ENCODE results near the gene CPED1.
"Not testable (repeated sequence)": the region's sequence is repeated elsewhere in the genome, so short reads cannot be mapped to it uniquely, and the experiment has no call there.

CPED1 gene

DNA sequence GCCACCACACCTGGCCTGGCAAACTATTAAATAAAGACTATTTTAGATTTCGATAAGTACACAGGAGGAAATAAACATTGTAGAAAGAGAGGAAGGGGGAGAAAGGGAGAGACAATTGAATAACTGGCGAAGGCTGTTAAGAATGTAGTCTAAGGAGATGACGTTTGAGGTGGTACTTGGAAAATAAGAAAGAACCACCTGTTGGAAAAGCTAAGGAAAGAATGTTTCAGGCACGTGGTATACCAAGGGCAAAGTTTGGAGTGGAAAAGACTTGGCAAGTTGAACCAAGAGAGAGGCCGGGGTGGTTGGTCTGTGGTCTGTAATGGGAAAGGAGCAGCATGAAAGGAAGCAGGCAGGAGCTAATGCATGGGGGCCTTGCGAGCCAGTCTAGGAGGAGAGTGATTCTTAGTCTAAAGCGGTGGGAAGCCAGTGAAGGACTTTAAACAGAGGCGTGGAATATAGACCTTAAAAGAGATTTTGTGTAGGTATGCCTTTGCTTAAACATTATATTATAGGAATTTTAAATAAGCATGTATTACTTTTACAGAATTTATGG, 28.5 kb upstream of the CPED1 start:
- ATAC-seq (replicated peaks) (no peak), DNase-seq (no peak)
- H3K4me3 Mint-ChIP-seq: no peak overlapping the region
- H3K27me3 Mint-ChIP-seq: no peaks in the 10 kb centered on the region
- H3K4me1 Mint-ChIP-seq: peaks cover 17 to 26% of the 10 kb centered on the region in 2 donors
- peaks cover 27 to 45% of the 10 kb centered on the region in 2 donors for H3K36me3 Mint-ChIP-seq
- no peak overlapping the region for H3K27ac Mint-ChIP-seq
- H3K9me3 Mint-ChIP-seq: no peaks in the 10 kb centered on the region

DNA sequence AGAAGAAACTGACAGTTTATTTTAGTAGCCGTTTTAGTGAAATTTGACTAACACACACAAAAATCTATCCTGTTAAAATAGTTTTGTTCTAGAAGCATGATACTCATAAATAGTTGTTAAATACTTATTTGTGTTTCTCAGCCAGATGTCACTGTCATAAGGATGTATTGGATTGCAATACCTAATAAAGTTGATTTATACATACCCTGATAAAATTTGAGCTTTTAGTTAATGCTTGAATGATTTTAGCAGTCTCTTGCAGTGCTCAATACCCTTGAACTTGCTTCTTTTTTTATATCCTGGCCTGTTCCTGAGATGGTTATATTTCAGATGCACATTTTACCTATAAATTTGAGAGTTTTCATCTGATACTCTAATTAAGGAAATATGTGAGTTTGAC, 27.8 kb upstream of the CPED1 start:
- H3K27ac Mint-ChIP-seq: no peak overlapping the region
- H3K27me3 Mint-ChIP-seq: no peaks in the 10 kb centered on the region
- no peaks in the 10 kb centered on the region for H3K9me3 Mint-ChIP-seq
- ATAC-seq (replicated peaks): no peak
- H3K4me1 Mint-ChIP-seq: peaks cover 17 to 26% of the 10 kb centered on the region in 2 donors
- DNase-seq: no peak
- H3K36me3 Mint-ChIP-seq: peaks cover 25 to 42% of the 10 kb centered on the region in 2 donors
- H3K4me3 Mint-ChIP-seq: no peak overlapping the region

GRCh38 chr7:120961638-120962173, 26.8 kb upstream of the CPED1 start:
- no peak overlapping the region for H3K4me3 Mint-ChIP-seq
- ATAC-seq (replicated peaks) (no peak), DNase-seq (no peak)
- peaks cover 17 to 26% of the 10 kb centered on the region in 2 donors for H3K4me1 Mint-ChIP-seq
- H3K36me3 Mint-ChIP-seq: peaks cover 24 to 43% of the 10 kb centered on the region in 2 donors
- H3K27ac Mint-ChIP-seq: no peak overlapping the region
- H3K27me3 Mint-ChIP-seq: no peaks in the 10 kb centered on the region
- no peaks in the 10 kb centered on the region for H3K9me3 Mint-ChIP-seq

DNA sequence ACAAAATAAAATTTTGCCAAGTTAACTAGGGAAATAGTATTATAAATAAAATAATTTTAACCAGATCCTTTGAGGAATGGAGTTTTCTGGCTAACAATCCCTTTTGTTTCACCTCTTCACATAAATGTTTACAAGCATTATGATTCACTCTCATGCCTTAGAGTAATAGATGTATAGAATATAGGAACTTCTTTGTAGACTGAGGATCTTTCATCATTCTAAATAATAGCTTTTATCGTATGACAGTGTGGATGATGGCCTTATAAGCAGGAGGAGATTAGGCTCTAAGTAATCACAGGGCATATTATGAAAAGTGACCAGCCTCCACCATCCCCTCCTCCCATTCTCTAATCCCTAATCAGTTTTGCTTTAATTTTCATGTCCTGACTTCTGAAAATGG, 24.4 kb upstream of the CPED1 start:
- H3K27ac Mint-ChIP-seq: no peak overlapping the region
- H3K36me3 Mint-ChIP-seq: peaks cover 18 to 35% of the 10 kb centered on the region in 2 donors
- no peaks in the 10 kb centered on the region for H3K27me3 Mint-ChIP-seq
- no peaks in the 10 kb centered on the region for H3K9me3 Mint-ChIP-seq
- DNase-seq (no peak), ATAC-seq (replicated peaks) (no peak)
- H3K4me1 Mint-ChIP-seq: peaks cover 13 to 14% of the 10 kb centered on the region in 2 donors
- H3K4me3 Mint-ChIP-seq: no peak overlapping the region

GRCh38 chr7:120966961-120967360, 21.6 kb upstream of the CPED1 start:
- H3K9me3 Mint-ChIP-seq: no peaks in the 10 kb centered on the region
- peaks cover 0 to 2% of the 10 kb centered on the region in 2 donors for H3K4me1 Mint-ChIP-seq
- ATAC-seq (replicated peaks) (no peak), DNase-seq (no peak)
- H3K27ac Mint-ChIP-seq: no peak overlapping the region
- no peak overlapping the region for H3K4me3 Mint-ChIP-seq
- H3K27me3 Mint-ChIP-seq: no peaks in the 10 kb centered on the region
- H3K36me3 Mint-ChIP-seq: peaks cover 14 to 31% of the 10 kb centered on the region in 2 donors

- no peak for ATAC-seq (replicated peaks)
- Mint-ChIP-seq H3K27me3 (no peaks in the 10 kb centered on the region), H3K27ac (no peak overlapping the region), H3K9me3 (no peaks in the 10 kb centered on the region), H3K4me3 (no peak overlapping the region), H3K36me3 (peaks cover 15 to 26% of the 10 kb centered on the region in 2 donors), H3K4me1 (no peaks in the 10 kb centered on the region)
- no peak for DNase-seq
These were observed 14.7 kb upstream of the CPED1 start for GRCh38 chr7:120973849-120974248.

DNA sequence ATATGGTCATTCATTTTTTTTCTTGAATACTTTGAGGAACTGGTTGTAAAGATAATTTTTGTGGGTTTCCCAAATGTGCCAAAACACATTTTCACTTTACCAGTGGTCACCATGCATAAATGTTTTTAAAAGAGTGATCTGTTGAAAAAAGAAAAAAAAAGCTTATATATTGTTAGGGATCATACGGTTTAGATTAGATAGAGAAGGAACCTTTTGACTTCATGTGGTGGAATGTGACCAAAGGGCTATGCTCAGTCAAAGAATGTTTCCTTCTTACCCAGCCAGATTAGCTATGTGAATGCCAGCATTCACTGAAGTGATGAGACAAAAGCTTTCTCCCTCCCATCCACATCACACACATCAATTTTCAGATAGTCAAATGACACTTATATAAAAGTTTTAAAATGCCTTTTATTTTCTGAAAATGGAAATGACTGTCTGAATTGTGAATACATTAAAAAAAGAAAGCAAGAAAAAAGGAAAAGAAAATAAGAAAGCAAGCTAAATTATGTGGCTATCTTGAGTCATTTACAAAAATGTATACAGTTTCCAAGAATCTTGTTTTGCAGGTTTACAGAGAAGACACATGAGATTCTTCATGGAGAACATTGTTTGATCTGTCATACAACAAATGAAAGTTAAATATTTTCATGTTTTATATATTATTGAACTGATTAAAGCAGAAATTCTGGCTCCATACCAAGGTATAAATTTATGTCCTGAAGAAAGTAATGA, 8.6 kb upstream of the CPED1 start:
- H3K27ac Mint-ChIP-seq: no peak overlapping the region
- no peaks in the 10 kb centered on the region for H3K9me3 Mint-ChIP-seq
- H3K36me3 Mint-ChIP-seq: no peaks in the 10 kb centered on the region
- H3K27me3 Mint-ChIP-seq: peaks cover 0 to 1% of the 10 kb centered on the region in 2 donors
- no peaks in the 10 kb centered on the region for H3K4me1 Mint-ChIP-seq
- no peak overlapping the region for H3K4me3 Mint-ChIP-seq
- DNase-seq (no peak), ATAC-seq (replicated peaks) (no peak)

- Mint-ChIP-seq H3K9me3 (no peaks in the 10 kb centered on the region), H3K36me3 (no peaks in the 10 kb centered on the region), H3K4me1 (no peaks in the 10 kb centered on the region), H3K27ac (no peak overlapping the region), H3K4me3 (no peak overlapping the region), H3K27me3 (peaks cover 0 to 4% of the 10 kb centered on the region in 2 donors)
- DNase-seq: no peak
- no peak for ATAC-seq (replicated peaks)
These were observed 7.4 kb upstream of the CPED1 start for GRCh38 chr7:120981117-120981516.

- Mint-ChIP-seq H3K36me3 (no peaks in the 10 kb centered on the region), H3K9me3 (no peaks in the 10 kb centered on the region), H3K4me3 (no peak overlapping the region), H3K27ac (peak overlapping the region; percentile 72), H3K4me1 (no peaks in the 10 kb centered on the region), H3K27me3 (peaks cover 0 to 8% of the 10 kb centered on the region in 2 donors)
- DNase-seq (no peak), ATAC-seq (replicated peaks) (no peak)
These were observed 6.5 kb upstream of the CPED1 start for GRCh38 chr7:120981888-120982615.

- not testable (repeated sequence) for H3K27ac Mint-ChIP-seq; H3K36me3 Mint-ChIP-seq; DNase-seq; H3K4me3 Mint-ChIP-seq; ATAC-seq (replicated peaks); H3K4me1 Mint-ChIP-seq; H3K9me3 Mint-ChIP-seq
- H3K27me3 Mint-ChIP-seq: peaks cover 1 to 14% of the 10 kb centered on the region in 2 donors
These were observed 4.9 kb upstream of the CPED1 start for GRCh38 chr7:120983592-120983991.

GRCh38 chr7:120984406-120984805, 4.1 kb upstream of the CPED1 start:
- H3K36me3 Mint-ChIP-seq: no peaks in the 10 kb centered on the region
- no peak overlapping the region for H3K4me3 Mint-ChIP-seq
- no peak overlapping the region for H3K27ac Mint-ChIP-seq
- DNase-seq (no peak), ATAC-seq (replicated peaks) (no peak)
- H3K27me3 Mint-ChIP-seq: peaks cover 9 to 22% of the 10 kb centered on the region in 2 donors
- no peaks in the 10 kb centered on the region for H3K9me3 Mint-ChIP-seq
- H3K4me1 Mint-ChIP-seq: peaks cover 11% of the 10 kb centered on the region in 2 donors

GRCh38 chr7:120985130-120985758, 3.3 kb upstream of the CPED1 start:
- DNase-seq: no peak
- H3K27ac Mint-ChIP-seq: no peak overlapping the region
- H3K4me3 Mint-ChIP-seq: no peak overlapping the region
- H3K4me1 Mint-ChIP-seq: peaks cover 13 to 17% of the 10 kb centered on the region in 2 donors
- no peaks in the 10 kb centered on the region for H3K36me3 Mint-ChIP-seq
- ATAC-seq (replicated peaks): no peak
- H3K27me3 Mint-ChIP-seq: peaks cover 15 to 27% of the 10 kb centered on the region in 2 donors
- no peaks in the 10 kb centered on the region for H3K9me3 Mint-ChIP-seq

- H3K27me3 Mint-ChIP-seq: peaks cover 15 to 27% of the 10 kb centered on the region in 2 donors
These were observed 2.7 kb upstream of the CPED1 start for GRCh38 chr7:120985839-120986238.

GRCh38 chr7:120986650-120987049, 1.9 kb upstream of the CPED1 start:
- no peaks in the 10 kb centered on the region for H3K36me3 Mint-ChIP-seq
- peaks cover 15 to 27% of the 10 kb centered on the region in 2 donors for H3K27me3 Mint-ChIP-seq
- H3K4me1 Mint-ChIP-seq: peaks cover 15 to 22% of the 10 kb centered on the region in 2 donors
- no peak for ATAC-seq (replicated peaks)
- no peaks in the 10 kb centered on the region for H3K9me3 Mint-ChIP-seq
- no peak for DNase-seq
- no peak overlapping the region for H3K27ac Mint-ChIP-seq
- H3K4me3 Mint-ChIP-seq: no peak overlapping the region

More at GRCh38 chr7:120985839-120986238, 2.7 kb upstream of the CPED1 start:
- Mint-ChIP-seq H3K9me3 (no peaks in the 10 kb centered on the region), H3K4me3 (no peak overlapping the region), H3K27ac (no peak overlapping the region), H3K36me3 (no peaks in the 10 kb centered on the region), H3K4me1 (peaks cover 15 to 20% of the 10 kb centered on the region in 2 donors)
- DNase-seq: no peak
- no peak for ATAC-seq (replicated peaks)

Measured in stimulated activated naive B cell treated with anti-CD40 and anti-IgM and Interleukin-4, amounts not matched to agents 10 μg/mL and 1 μg/mL and 100 μg/mL, for 72 hours (primary cell).